Lower leg skin (tissue), 3 donors: Measurements from ENCODE around the gene HNRNPAB.

Experiments used
- POLR2A ChIP-seq, 2 donors: fragments of 450-650 bp; IDR thresholded peaks; one replicate each; pipeline ENCODE4 v1.6.1; 2016 to 2017; ENCODE audit warnings: antibody characterized with exemption in 2 of 2, mild to moderate bottlenecking in 1 of 2, moderate library complexity in 1 of 2
- TF ChIP-seq, protein P1 (sequence below), 3 donors: fragments of 450-650 bp; IDR thresholded peaks; one replicate each; pipeline ENCODE4 v1.5.1; 2016; ENCODE audit warnings: antibody characterized with exemption in 3 of 3, mild to moderate bottlenecking in 3 of 3, moderate library complexity in 2 of 3

DNA sequence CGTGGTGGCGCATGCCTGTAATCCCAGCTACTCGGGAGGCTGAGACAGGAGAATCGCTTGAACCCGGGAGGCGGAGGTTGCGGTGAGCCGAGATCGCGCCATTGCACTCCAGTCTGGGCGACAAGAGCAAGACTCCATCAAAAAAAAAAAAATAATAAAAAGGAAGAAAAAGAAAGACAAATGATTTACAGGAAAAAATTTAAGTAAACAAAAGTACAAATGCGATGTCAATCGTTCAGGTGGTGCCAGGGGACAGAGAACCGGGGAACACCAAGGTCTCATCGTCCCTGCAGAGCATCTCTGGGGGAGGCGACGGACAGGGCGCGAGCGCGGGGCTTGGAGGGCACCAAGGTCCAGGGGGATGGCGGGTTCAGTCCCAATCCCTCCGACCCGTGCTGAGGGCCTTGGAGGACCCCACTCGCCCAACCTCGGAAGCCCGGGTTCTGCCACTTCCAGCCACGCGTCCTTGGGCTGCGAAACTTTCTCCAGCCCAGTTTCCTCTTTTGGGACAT is 607 bp upstream of the HNRNPAB start:
- TF ChIP-seq, protein P1, sequence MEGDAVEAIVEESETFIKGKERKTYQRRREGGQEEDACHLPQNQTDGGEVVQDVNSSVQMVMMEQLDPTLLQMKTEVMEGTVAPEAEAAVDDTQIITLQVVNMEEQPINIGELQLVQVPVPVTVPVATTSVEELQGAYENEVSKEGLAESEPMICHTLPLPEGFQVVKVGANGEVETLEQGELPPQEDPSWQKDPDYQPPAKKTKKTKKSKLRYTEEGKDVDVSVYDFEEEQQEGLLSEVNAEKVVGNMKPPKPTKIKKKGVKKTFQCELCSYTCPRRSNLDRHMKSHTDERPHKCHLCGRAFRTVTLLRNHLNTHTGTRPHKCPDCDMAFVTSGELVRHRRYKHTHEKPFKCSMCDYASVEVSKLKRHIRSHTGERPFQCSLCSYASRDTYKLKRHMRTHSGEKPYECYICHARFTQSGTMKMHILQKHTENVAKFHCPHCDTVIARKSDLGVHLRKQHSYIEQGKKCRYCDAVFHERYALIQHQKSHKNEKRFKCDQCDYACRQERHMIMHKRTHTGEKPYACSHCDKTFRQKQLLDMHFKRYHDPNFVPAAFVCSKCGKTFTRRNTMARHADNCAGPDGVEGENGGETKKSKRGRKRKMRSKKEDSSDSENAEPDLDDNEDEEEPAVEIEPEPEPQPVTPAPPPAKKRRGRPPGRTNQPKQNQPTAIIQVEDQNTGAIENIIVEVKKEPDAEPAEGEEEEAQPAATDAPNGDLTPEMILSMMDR (IDR thresholded peaks at IDR 0.05), result no peak
- TF ChIP-seq POLR2A (IDR thresholded peaks at IDR 0.05), result no peak
